Astrocyte (in vitro differentiated cells and primary cell): ENCODE measurements around the gene TUBB.

Experiments
- CTCF ChIP-seq: IDR thresholded peaks from 2 replicates; pipeline ENCODE4 v1.5.1; 2011; ENCODE audit warnings: low read depth, mild to moderate bottlenecking, inconsistent platforms, low read length, moderate library complexity; ENCODE audit not compliant: insufficient read depth
- EZH2 ChIP-seq: IDR thresholded peaks from 2 replicates; pipeline ENCODE4 v1.6.1; 2012; ENCODE audit warnings: mild to moderate bottlenecking, low read length, inconsistent platforms; ENCODE audit not compliant: insufficient read depth

GRCh38 chr6:30720738-30721197 is 616 bp downstream of the TUBB start:
- TF ChIP-seq EZH2 (no peak), CTCF (no peak)
